MCF 10A (cell line): ENCODE measurements around the gene PHF21A. TPM values are rescaled to one million over a fixed set of nuclear protein-coding genes. Genes with fewer than 3 reads are reported as not detected.

ENCODE experiments used
- BruUV-seq: library from RNA; stranded (reverse); fragments of 400-500 nt; replicated peaks from 2 replicates; lab custom pipeline; 2021; lab: Mats Ljungman, UMichigan
- CTCF ChIA-PET: fragments of 300-600 bp; sonication (Branson Sonifier 250); formaldehyde crosslinking; extraction: SDS; loops from one replicate; lab custom pipeline; 2021; ENCODE audit warnings: antibody characterized with exemption, inconsistent platforms; lab: Yijun Ruan, JAX
- POLR2A ChIA-PET: fragments of 300-600, 350-650 bp; sonication (Branson Sonifier 250); formaldehyde crosslinking; extraction: SDS; loops from one replicate; lab custom pipeline; 2020; ENCODE audit warnings: antibody characterized with exemption, inconsistent platforms; lab: Yijun Ruan, JAX
- DNase-seq: peaks from one replicate; pipeline ENCODE4 v3.0.0-alpha.2; 2018; ENCODE audit not compliant: unreplicated experiment
- H3K27ac Mint-ChIP-seq: one replicate; pipeline ENCODE4 v1.8.0; 2022; ENCODE audit warnings: mild to moderate bottlenecking, low read depth, mixed read lengths; ENCODE audit not compliant: unreplicated experiment
- H3K27me3 Mint-ChIP-seq: one replicate; pipeline ENCODE4 v1.8.0; 2022; ENCODE audit warnings: mixed read lengths; ENCODE audit not compliant: insufficient read depth, unreplicated experiment
- H3K36me3 Mint-ChIP-seq: one replicate; pipeline ENCODE4 v1.8.0; 2022; ENCODE audit warnings: mild to moderate bottlenecking, moderate library complexity, mixed read lengths; ENCODE audit not compliant: insufficient read depth, unreplicated experiment
- H3K4me1 Mint-ChIP-seq: one replicate; pipeline ENCODE4 v1.8.0; 2022; ENCODE audit warnings: mixed read lengths; ENCODE audit not compliant: insufficient read depth, unreplicated experiment
- H3K4me3 Mint-ChIP-seq: one replicate; pipeline ENCODE4 v1.8.0; 2022; ENCODE audit warnings: mild to moderate bottlenecking, moderate library complexity, mixed read lengths; ENCODE audit not compliant: unreplicated experiment
- H3K9me3 Mint-ChIP-seq: one replicate; pipeline ENCODE4 v1.8.0; 2022; ENCODE audit warnings: mixed read lengths; ENCODE audit not compliant: unreplicated experiment
- intact Hi-C: fragments of 100-400 bp; cut with micrococcal nuclease; formaldehyde crosslinking; loops from 2 replicates; pipeline ENCODE4 v1.14.1; 2022
- total RNA-seq: library from RNA; stranded (reverse); gene quantifications from 2 replicates; pipeline ENCODE4 v1.2.3, GENCODE V29; 2022
- TF ChIP-seq, protein P1 (sequence below): fragments of 200-600 bp; IDR thresholded peaks from one replicate; pipeline ENCODE4 v1.8.0; 2022; ENCODE audit warnings: antibody characterized with exemption, mild to moderate bottlenecking; ENCODE audit not compliant: unreplicated experiment

The PHF21A gene
- total RNA-seq, 1 experiment from 2014 or later = 37.6 TPM

GRCh38 chr11:46009647-46010046 is 111.6 kb downstream of the PHF21A start:
- H3K27me3 Mint-ChIP-seq = no peaks in the 10 kb centered on the region
- H3K4me3 Mint-ChIP-seq = no peak overlapping the region
- H3K27ac Mint-ChIP-seq = no peak overlapping the region
- TF ChIP-seq, protein P1, sequence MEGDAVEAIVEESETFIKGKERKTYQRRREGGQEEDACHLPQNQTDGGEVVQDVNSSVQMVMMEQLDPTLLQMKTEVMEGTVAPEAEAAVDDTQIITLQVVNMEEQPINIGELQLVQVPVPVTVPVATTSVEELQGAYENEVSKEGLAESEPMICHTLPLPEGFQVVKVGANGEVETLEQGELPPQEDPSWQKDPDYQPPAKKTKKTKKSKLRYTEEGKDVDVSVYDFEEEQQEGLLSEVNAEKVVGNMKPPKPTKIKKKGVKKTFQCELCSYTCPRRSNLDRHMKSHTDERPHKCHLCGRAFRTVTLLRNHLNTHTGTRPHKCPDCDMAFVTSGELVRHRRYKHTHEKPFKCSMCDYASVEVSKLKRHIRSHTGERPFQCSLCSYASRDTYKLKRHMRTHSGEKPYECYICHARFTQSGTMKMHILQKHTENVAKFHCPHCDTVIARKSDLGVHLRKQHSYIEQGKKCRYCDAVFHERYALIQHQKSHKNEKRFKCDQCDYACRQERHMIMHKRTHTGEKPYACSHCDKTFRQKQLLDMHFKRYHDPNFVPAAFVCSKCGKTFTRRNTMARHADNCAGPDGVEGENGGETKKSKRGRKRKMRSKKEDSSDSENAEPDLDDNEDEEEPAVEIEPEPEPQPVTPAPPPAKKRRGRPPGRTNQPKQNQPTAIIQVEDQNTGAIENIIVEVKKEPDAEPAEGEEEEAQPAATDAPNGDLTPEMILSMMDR = no peak
- H3K9me3 Mint-ChIP-seq = no peaks in the 10 kb centered on the region
- H3K4me1 Mint-ChIP-seq = peaks cover 8% of the 10 kb centered on the region
- no peak for DNase-seq
- peaks cover 6% of the 10 kb centered on the region for H3K36me3 Mint-ChIP-seq
- ChIA-PET POLR2A (no interaction called here), CTCF (interaction anchor here (0.7 to 0.8 kb wide), 2 partner anchors 44 to 45 kb away, joined by 3 read pairs; no protein-coding TSS in a partner anchor)
- intact Hi-C loops = loop anchor here (5.0 kb wide), 1 partner anchor 237 kb away; no protein-coding TSS in a partner anchor
- no TSS peak for BruUV-seq

- Mint-ChIP-seq H3K9me3 (no peaks in the 10 kb centered on the region), H3K4me1 (peaks cover 12% of the 10 kb centered on the region), H3K27ac (no peak overlapping the region), H3K4me3 (no peak overlapping the region), H3K36me3 (peaks cover 6% of the 10 kb centered on the region), H3K27me3 (no peaks in the 10 kb centered on the region)
- ChIA-PET CTCF (interaction anchor here (0.5 to 2.5 kb wide), 34 partner anchors 9 to 303 kb away, joined by 3 to 57 read pairs (median 4); partner anchors contain the start of gene CRY2), POLR2A (interaction anchor here (0.7 to 1.5 kb wide), 8 partner anchors 9 to 88 kb away, joined by 3 to 7 read pairs (median 3); partner anchors contain the start of gene PEX16)
- peak; percentile 74 for DNase-seq
- no TSS peak for BruUV-seq
- TF ChIP-seq, protein P1 = peak; percentile 69
- intact Hi-C loops = loop anchor here (1.0 to 5.0 kb wide), 3 partner anchors 41 to 234 kb away; no protein-coding TSS in a partner anchor
These were observed 114.7 kb downstream of the PHF21A start for GRCh38 chr11:46006418-46007070.

GRCh38 chr11:46003572-46003971 is 117.7 kb downstream of the PHF21A start:
- DNase-seq = no peak
- Mint-ChIP-seq H3K9me3 (no peaks in the 10 kb centered on the region), H3K4me3 (no peak overlapping the region), H3K4me1 (peaks cover 7% of the 10 kb centered on the region), H3K36me3 (no peaks in the 10 kb centered on the region), H3K27ac (no peak overlapping the region), H3K27me3 (no peaks in the 10 kb centered on the region)
- TF ChIP-seq, protein P1 = no peak
- ChIA-PET CTCF (interaction anchor here (0.6 to 7.3 kb wide), 8 partner anchors 10 to 319 kb away, joined by 3 to 53 read pairs (median 3); no protein-coding TSS in a partner anchor), POLR2A (interaction anchor here (0.8 to 3.2 kb wide), 8 partner anchors 9 to 1001 kb away, joined by 3 to 18 read pairs (median 4); no protein-coding TSS in a partner anchor)
- no TSS peak for BruUV-seq
- intact Hi-C loops = no loop called here

GRCh38 chr11:46002189-46002588 is 119.1 kb downstream of the PHF21A start:
- CTCF ChIA-PET = interaction anchor here (0.8 to 7.3 kb wide), 4 partner anchors 9 to 237 kb away, joined by 3 to 53 read pairs (median 6); no protein-coding TSS in a partner anchor
- Mint-ChIP-seq H3K4me1 (peaks cover 7% of the 10 kb centered on the region), H3K4me3 (no peak overlapping the region), H3K36me3 (no peaks in the 10 kb centered on the region), H3K27ac (no peak overlapping the region), H3K27me3 (no peaks in the 10 kb centered on the region), H3K9me3 (no peaks in the 10 kb centered on the region)
- intact Hi-C loops = no loop called here
- POLR2A ChIA-PET = interaction anchor here (1.8 to 3.2 kb wide), 2 partner anchors 37 to 117 kb away, joined by 3 to 18 read pairs; no protein-coding TSS in a partner anchor
- TF ChIP-seq, protein P1 = no peak
- DNase-seq = no peak
- BruUV-seq = no TSS peak
